SK-N-SH (cell line): ENCODE data around the gene ZAP70. TPM values are rescaled to one million over a fixed set of nuclear protein-coding genes. Genes with fewer than 3 reads are reported as not detected.

Experiments
- CTCF ChIA-PET: fragments of 300-600, 350-600 bp; formaldehyde crosslinking; extraction: SDS; loops from one replicate; lab custom pipeline; 2021; lab: Yijun Ruan, JAX
- POLR2A ChIA-PET: fragments of 350-600 bp; sonication (Branson Sonifier 250); formaldehyde crosslinking; extraction: SDS; loops from one replicate; lab custom pipeline; 2020; ENCODE audit warnings: antibody characterized with exemption, inconsistent platforms; lab: Yijun Ruan, JAX
- DNase-seq: peaks from one replicate; pipeline ENCODE4 v3.0.0; 2012
- H2AFZ ChIP-seq: fragments of 200-600 bp; sonication (generic); 2 replicates; pipeline ENCODE4 v1.8.1; 2016; ENCODE audit warnings: antibody characterized with exemption, mild to moderate bottlenecking, low read depth
- H3F3A ChIP-seq: fragments of 200-600 bp; sonication (generic); replicated peaks from 2 replicates; pipeline ENCODE3; 2016; ENCODE audit warnings: antibody characterized with exemption, mild to moderate bottlenecking; ENCODE audit not compliant: insufficient read depth
- H3K27ac ChIP-seq, 2 experiments: fragments of 200-500 bp in 1 of 2; fragments of 200-600 bp in 1 of 2; sonication (Bioruptor generic) in 1 of 2; sonication (generic), shearing (Covaris generic) in 1 of 2; 2 replicates each; pipeline versions ENCODE4 v1.5.1 to v1.6.1; 2014 to 2016; ENCODE audit warnings: low read depth in 2 of 2, inconsistent platforms in 1 of 2, low read length in 1 of 2, mild to moderate bottlenecking in 1 of 2, mixed read lengths in 1 of 2
- H3K27me3 ChIP-seq: fragments of 200-600 bp; sonication (generic), shearing (Covaris generic); 2 replicates; pipeline ENCODE4 v1.6.1; 2016; ENCODE audit warnings: mixed run types; ENCODE audit not compliant: insufficient read depth
- H3K36me3 ChIP-seq, 2 experiments: fragments of 200-500 bp in 1 of 2; fragments of 200-600 bp in 1 of 2; sonication (Bioruptor generic) in 1 of 2; sonication (generic) in 1 of 2; replicated peaks in 1 of 2; 2 replicates each; pipeline versions ENCODE3 to v1.5.1; 2014 to 2016; ENCODE audit warnings: low read length in 1 of 2, mild to moderate bottlenecking in 1 of 2; ENCODE audit not compliant: insufficient read depth in 2 of 2, control insufficient read depth in 1 of 2
- H3K4me1 ChIP-seq, 2 experiments: fragments of 200-500 bp in 1 of 2; fragments of 200-600 bp in 1 of 2; sonication (Bioruptor generic) in 1 of 2; sonication (generic), shearing (Covaris generic) in 1 of 2; 2 replicates each; pipeline versions ENCODE4 v1.5.1 to v1.6.1; 2014 to 2016; ENCODE audit warnings: low read depth in 1 of 2, low read length in 1 of 2, mixed run types in 1 of 2; ENCODE audit not compliant: insufficient read depth in 2 of 2, control insufficient read depth in 1 of 2
- H3K4me2 ChIP-seq: fragments of 200-600 bp; sonication (generic), shearing (Covaris generic); 2 replicates; pipeline ENCODE4 v1.6.1; 2017; ENCODE audit warnings: mixed run types
- H3K4me3 ChIP-seq, 2 experiments: fragments of 200-500 bp in 1 of 2; fragments of 200-600 bp in 1 of 2; sonication (Bioruptor generic) in 1 of 2; sonication (generic), shearing (Covaris generic) in 1 of 2; 2 replicates each; pipeline versions ENCODE4 v1.5.1 to v1.8.1; 2014 to 2016; ENCODE audit warnings: low read depth in 2 of 2, inconsistent platforms in 1 of 2, low read length in 1 of 2, mild to moderate bottlenecking in 1 of 2, mixed read lengths in 1 of 2, moderate library complexity in 1 of 2
- H3K79me2 ChIP-seq: fragments of 200-600 bp; sonication (generic); 2 replicates; pipeline ENCODE4 v1.8.1; 2017; ENCODE audit warnings: mild to moderate bottlenecking; ENCODE audit not compliant: insufficient read depth
- H3K9ac ChIP-seq: fragments of 200-600 bp; sonication (generic); 2 replicates; pipeline ENCODE4 v1.6.1; 2017; ENCODE audit warnings: mixed run types
- H3K9me2 ChIP-seq: fragments of 200-600 bp; sonication (generic); 2 replicates; pipeline ENCODE4 v1.6.1; 2017; ENCODE audit warnings: mixed run types
- H3K9me3 ChIP-seq: fragments of 200-600 bp; sonication (generic); 2 replicates; pipeline ENCODE4 v1.6.1; 2017; ENCODE audit warnings: mixed run types, mild to moderate bottlenecking, moderate library complexity
- H4K20me1 ChIP-seq: fragments of 200-600 bp; sonication (generic); 2 replicates; pipeline ENCODE4 v1.6.1; 2017; ENCODE audit warnings: mild to moderate bottlenecking, mixed run types; ENCODE audit not compliant: insufficient read depth
- EP300 ChIP-seq, 2 experiments: IDR thresholded peaks; 2 replicates each; pipeline versions ENCODE4 v1.4.0 to v1.6.1; 2012; ENCODE audit warnings: borderline replicate concordance in 1 of 2, low read depth in 1 of 2, low read length in 1 of 2
- EZH2phosphoT487 ChIP-seq: fragments of 200-600 bp; sonication (generic); IDR thresholded peaks from 2 replicates; pipeline ENCODE4 v1.6.1; 2017; ENCODE audit warnings: low read depth, mixed run types, mild to moderate bottlenecking, antibody characterized with exemption, moderate library complexity, borderline replicate concordance
- FOSL2 ChIP-seq: IDR thresholded peaks from 2 replicates; pipeline ENCODE4 v1.4.0; 2012; ENCODE audit warnings: low read depth, mild to moderate bottlenecking, moderate library complexity, borderline replicate concordance
- GABPA ChIP-seq: IDR thresholded peaks from 2 replicates; pipeline ENCODE4 v1.4.0; 2012; ENCODE audit warnings: low read depth, mild to moderate bottlenecking
- POLR2AphosphoS5 ChIP-seq: IDR thresholded peaks from 2 replicates; pipeline ENCODE4 v1.6.1; 2012; ENCODE audit warnings: low read depth, low read length
- RAD21 ChIP-seq: IDR thresholded peaks from 2 replicates; pipeline ENCODE4 v1.6.1; 2012; ENCODE audit warnings: mild to moderate bottlenecking, low read length
- RXRA ChIP-seq: IDR thresholded peaks from 2 replicates; pipeline ENCODE4 v1.4.0; 2012; ENCODE audit warnings: low read depth, mild to moderate bottlenecking, borderline replicate concordance
- SMC3 ChIP-seq: IDR thresholded peaks from 2 replicates; pipeline ENCODE4 v1.6.1; 2012; ENCODE audit warnings: low read depth, low read length, improper control_type of control experiment
- ZBTB33 ChIP-seq: IDR thresholded peaks from 2 replicates; pipeline ENCODE4 v1.4.0; 2012; ENCODE audit warnings: low read depth, borderline replicate concordance
- WGBS: methylation state at CpG from one replicate; pipeline ENCODE4 v1.1.6; 2017; ENCODE audit warnings: low lambda C conversion rate; 5-methylcytosine and 5-hydroxymethylcytosine counted together
- polyA plus RNA-seq, 3 experiments: library from polyadenylated mRNA; depleted of rRNA; stranded (reverse); fragments of >200 nt; gene quantifications; 2 replicates each; pipeline ENCODE4 v1.2.3, GENCODE V29; 2012
- TF ChIP-seq, protein P1 (sequence below): IDR thresholded peaks from 2 replicates; pipeline ENCODE4 v1.4.0; 2012; ENCODE audit warnings: low read depth, borderline replicate concordance
- TF ChIP-seq, protein P2 (sequence below): fragments of 150-350 bp; IDR thresholded peaks from 2 replicates; pipeline ENCODE4 v1.6.1; 2017; ENCODE audit warnings: antibody characterized with exemption, low read length, low read depth, borderline replicate concordance

The ZAP70 gene
- polyA plus RNA-seq, 1 of the 3 experiments (the other 2 are of a cell fraction), result 0.05 TPM

- H3K4me1 ChIP-seq, result no peaks in the 10 kb centered on the region; a peak in 1 of 4 replicates
- TF ChIP-seq RXRA (no peak), SMC3 (no peak)
- TF ChIP-seq, all 33 proteins: peak for 0
- WGBS, result 79% methylated on average over 3 of the region's 3 CpGs
Measured at GRCh38 chr2:97718942-97719341, 5.6 kb downstream of the ZAP70 start.

GRCh38 chr2:97719362-97720155 is 6.2 kb downstream of the ZAP70 start:
- CTCF ChIA-PET, result interaction anchor here (1.1 to 2.0 kb wide), 2 partner anchors 21 to 22 kb away, joined by 3 to 8 read pairs; no protein-coding TSS in a partner anchor
- WGBS, result 76% methylated on average over 16 of the region's 16 CpGs

More at GRCh38 chr2:97718942-97719341, 5.6 kb downstream of the ZAP70 start:
- Histone ChIP-seq H3F3A (no peaks in the 10 kb centered on the region), H3K36me3 (no peaks in the 10 kb centered on the region), H2AFZ (no peak overlapping the region), H3K9me2 (no peaks in the 10 kb centered on the region), H3K4me3 (no peak overlapping the region), H3K4me2 (no peak overlapping the region), H3K9me3 (no peaks in the 10 kb centered on the region), H3K9ac (no peak overlapping the region), H3K27me3 (no peaks in the 10 kb centered on the region), H3K27ac (no peak overlapping the region), H3K79me2 (no peaks in the 10 kb centered on the region), H4K20me1 (no peaks in the 10 kb centered on the region)
- DNase-seq, result no peak
- CTCF ChIA-PET, result interaction anchor here (1.1 to 2.0 kb wide), 3 partner anchors 19 to 22 kb away, joined by 3 to 8 read pairs (median 3); no protein-coding TSS in a partner anchor
- POLR2A ChIA-PET, result no interaction called here

More at GRCh38 chr2:97719362-97720155, 6.2 kb downstream of the ZAP70 start:
- Histone ChIP-seq H3K4me1 (no peaks in the 10 kb centered on the region; a peak in 1 of 4 replicates), H3K4me3 (no peak overlapping the region), H3K27me3 (no peaks in the 10 kb centered on the region), H3K27ac (no peak overlapping the region), H3K9me2 (no peaks in the 10 kb centered on the region), H3K9me3 (no peaks in the 10 kb centered on the region), H3K9ac (no peak overlapping the region), H4K20me1 (no peaks in the 10 kb centered on the region), H3K4me2 (no peak overlapping the region), H3K79me2 (no peaks in the 10 kb centered on the region), H3F3A (no peaks in the 10 kb centered on the region), H3K36me3 (no peaks in the 10 kb centered on the region), H2AFZ (no peak overlapping the region)
- no peak for TF ChIP-seq FOSL2
- TF ChIP-seq RXRA, result no peak
- no peak for TF ChIP-seq RAD21
- TF ChIP-seq GABPA, result no peak
- no peak for TF ChIP-seq EP300 (IDR thresholded peaks at IDR 0.05; ENCODE audit: borderline replicate concordance in 1 of 2, low read depth in 1 of 2, low read length in 1 of 2)
- TF ChIP-seq POLR2AphosphoS5, result no peak
- TF ChIP-seq, protein P1, sequence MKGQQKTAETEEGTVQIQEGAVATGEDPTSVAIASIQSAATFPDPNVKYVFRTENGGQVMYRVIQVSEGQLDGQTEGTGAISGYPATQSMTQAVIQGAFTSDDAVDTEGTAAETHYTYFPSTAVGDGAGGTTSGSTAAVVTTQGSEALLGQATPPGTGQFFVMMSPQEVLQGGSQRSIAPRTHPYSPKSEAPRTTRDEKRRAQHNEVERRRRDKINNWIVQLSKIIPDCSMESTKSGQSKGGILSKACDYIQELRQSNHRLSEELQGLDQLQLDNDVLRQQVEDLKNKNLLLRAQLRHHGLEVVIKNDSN, result no peak
- TF ChIP-seq ZBTB33, result no peak
- TF ChIP-seq, protein P2, sequence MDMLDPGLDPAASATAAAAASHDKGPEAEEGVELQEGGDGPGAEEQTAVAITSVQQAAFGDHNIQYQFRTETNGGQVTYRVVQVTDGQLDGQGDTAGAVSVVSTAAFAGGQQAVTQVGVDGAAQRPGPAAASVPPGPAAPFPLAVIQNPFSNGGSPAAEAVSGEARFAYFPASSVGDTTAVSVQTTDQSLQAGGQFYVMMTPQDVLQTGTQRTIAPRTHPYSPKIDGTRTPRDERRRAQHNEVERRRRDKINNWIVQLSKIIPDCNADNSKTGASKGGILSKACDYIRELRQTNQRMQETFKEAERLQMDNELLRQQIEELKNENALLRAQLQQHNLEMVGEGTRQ, result no peak
- TF ChIP-seq EZH2phosphoT487, result no peak
- POLR2A ChIA-PET, result no interaction called here
- DNase-seq, result no peak
